Body of pancreas (tissue), 4 donors: ENCODE results near the gene CCDC6.

Source experiments
- POLR2A ChIP-seq, 3 donors: fragments of 450-650 bp; IDR thresholded peaks; one replicate each; pipeline ENCODE4 v1.6.1; 2016; ENCODE audit warnings: antibody characterized with exemption in 3 of 3, mild to moderate bottlenecking in 2 of 3
- TF ChIP-seq, protein P1 (sequence below), 7 experiments: fragments of 450-650 bp in 4 of 7; fragments of 200-600 bp in 3 of 7; sonication (generic) in 3 of 7; IDR thresholded peaks; one replicate each; pipeline ENCODE4 v1.5.1; 2016 to 2019; ENCODE audit warnings: antibody characterized with exemption in 7 of 7

DNA sequence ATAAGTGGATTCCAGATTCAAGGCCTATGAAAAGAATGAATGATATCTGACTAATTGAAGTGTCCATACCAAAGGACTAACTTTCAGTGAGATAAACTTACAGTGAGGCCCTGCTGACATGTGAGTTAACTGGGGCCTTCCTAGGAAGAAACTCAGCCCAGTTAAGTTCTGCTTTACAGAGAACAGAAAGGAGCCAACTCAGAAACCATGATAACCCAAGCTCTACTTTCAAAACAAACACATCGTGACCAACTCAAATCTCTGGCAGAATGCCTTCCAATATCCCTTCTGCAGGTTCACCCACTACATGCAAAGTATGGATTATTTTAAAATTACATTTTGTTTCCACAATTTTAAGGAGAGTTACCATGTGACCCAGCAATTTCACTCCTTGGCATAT is 77.3 kb downstream of the CCDC6 start:
- TF ChIP-seq, protein P1, sequence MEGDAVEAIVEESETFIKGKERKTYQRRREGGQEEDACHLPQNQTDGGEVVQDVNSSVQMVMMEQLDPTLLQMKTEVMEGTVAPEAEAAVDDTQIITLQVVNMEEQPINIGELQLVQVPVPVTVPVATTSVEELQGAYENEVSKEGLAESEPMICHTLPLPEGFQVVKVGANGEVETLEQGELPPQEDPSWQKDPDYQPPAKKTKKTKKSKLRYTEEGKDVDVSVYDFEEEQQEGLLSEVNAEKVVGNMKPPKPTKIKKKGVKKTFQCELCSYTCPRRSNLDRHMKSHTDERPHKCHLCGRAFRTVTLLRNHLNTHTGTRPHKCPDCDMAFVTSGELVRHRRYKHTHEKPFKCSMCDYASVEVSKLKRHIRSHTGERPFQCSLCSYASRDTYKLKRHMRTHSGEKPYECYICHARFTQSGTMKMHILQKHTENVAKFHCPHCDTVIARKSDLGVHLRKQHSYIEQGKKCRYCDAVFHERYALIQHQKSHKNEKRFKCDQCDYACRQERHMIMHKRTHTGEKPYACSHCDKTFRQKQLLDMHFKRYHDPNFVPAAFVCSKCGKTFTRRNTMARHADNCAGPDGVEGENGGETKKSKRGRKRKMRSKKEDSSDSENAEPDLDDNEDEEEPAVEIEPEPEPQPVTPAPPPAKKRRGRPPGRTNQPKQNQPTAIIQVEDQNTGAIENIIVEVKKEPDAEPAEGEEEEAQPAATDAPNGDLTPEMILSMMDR (IDR thresholded peaks at IDR 0.05), result no peak
- TF ChIP-seq POLR2A (IDR thresholded peaks at IDR 0.05), result no peak
